GM21737 (cell line): ENCODE data around the gene NUP214.
"Not testable (repeated sequence)": the region's sequence is repeated elsewhere in the genome, so short reads cannot be mapped to it uniquely, and the experiment has no call there.

Experiments used
- ATAC-seq: cut with Tn5 transposase; IDR thresholded peaks from one replicate; pipeline ENCODE4 v1.9.1; 2021; ENCODE audit warnings: mild to moderate bottlenecking, moderate library complexity; ENCODE audit not compliant: unreplicated experiment

The NUP214 gene

DNA sequence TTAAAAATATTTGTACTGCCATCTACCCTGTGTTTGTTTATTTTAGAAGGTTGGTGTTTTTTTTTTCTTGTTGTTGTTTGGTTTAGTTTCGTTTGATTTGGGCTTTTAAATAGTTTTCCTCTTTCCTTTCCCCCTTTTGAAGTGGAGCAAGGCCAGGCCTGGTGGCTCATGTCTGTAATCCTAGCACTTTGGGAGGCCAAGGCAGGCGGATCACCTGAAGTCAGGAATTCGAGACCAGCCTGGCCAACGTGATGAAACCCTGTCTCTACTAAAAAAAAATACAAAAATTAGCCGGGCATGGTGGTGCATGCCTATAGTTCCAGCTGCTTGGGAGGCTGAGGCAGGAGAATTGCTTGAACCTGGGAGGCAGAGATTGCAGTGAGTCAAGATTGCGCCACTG is 65.6 kb downstream of the NUP214 start:
- not testable (repeated sequence) for ATAC-seq

DNA sequence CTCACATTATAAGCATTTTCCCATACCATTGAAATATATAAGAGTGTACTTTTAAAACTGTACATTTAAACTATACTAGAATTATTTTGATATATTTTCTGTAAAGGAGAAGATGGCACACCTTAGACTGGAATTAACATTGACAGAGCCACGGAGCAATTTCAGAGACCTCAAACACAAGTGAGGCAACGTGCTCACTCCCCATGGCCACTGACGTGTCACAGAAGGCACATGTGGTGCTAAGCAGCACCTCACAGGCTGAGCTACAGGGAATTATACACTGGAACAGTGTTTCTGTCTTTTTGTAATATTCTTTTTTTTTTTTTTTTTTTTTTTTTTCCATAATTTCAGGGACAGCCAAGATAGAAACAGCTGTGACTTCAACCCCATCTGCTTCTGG is 66.5 kb downstream of the NUP214 start:
- no peak for ATAC-seq

DNA sequence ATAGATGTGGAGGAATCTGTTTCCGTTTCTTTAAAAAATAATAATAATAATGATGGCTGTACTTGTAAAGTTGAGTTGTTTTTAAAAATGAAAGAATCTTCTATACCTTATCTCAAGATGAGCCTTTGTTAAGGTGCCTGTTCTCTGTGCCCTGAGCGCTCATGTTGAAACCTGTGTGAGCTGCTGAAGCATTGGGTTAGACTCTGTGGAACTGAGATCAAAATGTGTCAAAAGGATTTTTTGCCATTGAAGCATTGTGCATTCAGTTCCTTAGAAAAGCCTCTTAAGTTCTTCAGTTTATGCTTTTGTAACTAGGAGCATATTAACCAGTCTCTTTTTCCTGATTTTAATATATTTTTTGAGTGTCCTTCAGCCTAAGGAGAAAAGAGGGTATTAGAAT is 67.7 kb downstream of the NUP214 start:
- no peak for ATAC-seq

DNA sequence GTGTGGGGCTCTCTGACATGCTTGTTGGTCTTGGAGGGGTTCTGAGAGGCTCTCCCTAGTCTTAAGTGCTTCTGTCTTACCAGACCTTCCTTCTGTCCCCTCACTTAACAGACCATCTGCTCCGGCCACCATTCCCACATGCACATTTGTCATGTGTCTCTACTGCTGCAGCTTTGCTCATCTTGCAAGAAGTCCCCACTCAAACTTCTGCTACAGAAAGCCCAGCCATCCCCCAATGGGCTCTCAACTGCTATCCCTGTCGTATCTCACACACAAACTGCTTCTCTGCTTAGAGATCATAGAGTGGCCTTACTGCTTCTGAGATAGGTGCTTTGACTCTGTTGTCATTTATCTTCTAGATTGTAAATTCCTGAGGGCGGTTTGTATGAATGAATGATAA is 69.4 kb downstream of the NUP214 start:
- no peak for ATAC-seq

DNA sequence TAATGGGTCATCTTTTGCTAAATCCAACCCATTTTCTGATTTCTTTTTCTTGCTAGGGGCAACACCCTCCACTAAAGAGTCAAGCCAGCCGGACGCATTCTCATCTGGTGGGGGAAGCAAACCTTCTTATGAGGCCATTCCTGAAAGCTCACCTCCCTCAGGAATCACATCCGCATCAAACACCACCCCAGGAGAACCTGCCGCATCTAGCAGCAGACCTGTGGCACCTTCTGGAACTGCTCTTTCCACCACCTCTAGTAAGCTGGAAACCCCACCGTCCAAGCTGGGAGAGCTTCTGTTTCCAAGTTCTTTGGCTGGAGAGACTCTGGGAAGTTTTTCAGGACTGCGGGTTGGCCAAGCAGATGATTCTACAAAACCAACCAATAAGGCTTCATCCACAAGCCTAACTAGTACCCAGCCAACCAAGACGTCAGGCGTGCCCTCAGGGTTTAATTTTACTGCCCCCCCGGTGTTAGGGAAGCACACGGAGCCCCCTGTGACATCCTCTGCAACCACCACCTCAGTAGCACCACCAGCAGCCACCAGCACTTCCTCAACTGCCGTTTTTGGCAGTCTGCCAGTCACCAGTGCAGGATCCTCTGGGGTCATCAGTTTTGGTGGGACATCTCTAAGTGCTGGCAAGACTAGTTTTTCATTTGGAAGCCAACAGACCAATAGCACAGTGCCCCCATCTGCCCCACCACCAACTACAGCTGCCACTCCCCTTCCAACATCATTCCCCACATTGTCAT is 72.0 kb downstream of the NUP214 start:
- no peak for ATAC-seq

DNA sequence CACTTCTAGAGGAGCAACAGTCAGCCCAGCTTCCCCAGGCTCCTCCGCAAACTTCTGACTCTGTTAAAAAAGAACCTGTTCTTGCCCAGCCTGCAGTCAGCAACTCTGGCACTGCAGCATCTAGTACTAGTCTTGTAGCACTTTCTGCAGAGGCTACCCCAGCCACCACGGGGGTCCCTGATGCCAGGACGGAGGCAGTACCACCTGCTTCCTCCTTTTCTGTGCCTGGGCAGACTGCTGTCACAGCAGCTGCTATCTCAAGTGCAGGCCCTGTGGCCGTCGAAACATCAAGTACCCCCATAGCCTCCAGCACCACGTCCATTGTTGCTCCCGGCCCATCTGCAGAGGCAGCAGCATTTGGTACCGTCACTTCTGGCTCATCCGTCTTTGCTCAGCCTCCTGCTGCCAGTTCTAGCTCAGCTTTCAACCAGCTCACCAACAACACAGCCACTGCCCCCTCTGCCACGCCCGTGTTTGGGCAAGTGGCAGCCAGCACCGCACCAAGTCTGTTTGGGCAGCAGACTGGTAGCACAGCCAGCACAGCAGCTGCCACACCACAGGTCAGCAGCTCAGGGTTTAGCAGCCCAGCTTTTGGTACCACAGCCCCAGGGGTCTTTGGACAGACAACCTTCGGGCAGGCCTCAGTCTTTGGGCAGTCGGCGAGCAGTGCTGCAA is 72.8 kb downstream of the NUP214 start:
- no peak for ATAC-seq

DNA sequence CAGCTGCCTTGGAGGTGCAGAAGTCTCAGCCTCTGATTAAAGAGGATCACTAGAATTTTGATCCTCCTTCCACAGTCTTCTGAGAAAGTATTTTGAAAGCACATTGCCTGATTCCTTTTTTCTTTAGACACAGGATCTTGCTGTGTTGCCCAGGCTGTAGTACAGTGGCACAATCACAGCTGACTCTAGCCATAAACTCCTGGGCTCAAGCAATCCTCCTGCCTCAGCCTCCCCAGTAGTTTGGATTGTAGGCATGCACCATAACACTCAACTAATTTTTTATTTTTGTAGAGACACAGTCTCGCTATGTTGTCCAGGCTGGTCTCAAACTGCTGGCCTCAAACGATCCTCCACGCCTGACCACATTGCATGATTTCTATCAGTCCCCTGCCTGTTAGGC is 76.5 kb downstream of the NUP214 start:
- no peak for ATAC-seq

DNA sequence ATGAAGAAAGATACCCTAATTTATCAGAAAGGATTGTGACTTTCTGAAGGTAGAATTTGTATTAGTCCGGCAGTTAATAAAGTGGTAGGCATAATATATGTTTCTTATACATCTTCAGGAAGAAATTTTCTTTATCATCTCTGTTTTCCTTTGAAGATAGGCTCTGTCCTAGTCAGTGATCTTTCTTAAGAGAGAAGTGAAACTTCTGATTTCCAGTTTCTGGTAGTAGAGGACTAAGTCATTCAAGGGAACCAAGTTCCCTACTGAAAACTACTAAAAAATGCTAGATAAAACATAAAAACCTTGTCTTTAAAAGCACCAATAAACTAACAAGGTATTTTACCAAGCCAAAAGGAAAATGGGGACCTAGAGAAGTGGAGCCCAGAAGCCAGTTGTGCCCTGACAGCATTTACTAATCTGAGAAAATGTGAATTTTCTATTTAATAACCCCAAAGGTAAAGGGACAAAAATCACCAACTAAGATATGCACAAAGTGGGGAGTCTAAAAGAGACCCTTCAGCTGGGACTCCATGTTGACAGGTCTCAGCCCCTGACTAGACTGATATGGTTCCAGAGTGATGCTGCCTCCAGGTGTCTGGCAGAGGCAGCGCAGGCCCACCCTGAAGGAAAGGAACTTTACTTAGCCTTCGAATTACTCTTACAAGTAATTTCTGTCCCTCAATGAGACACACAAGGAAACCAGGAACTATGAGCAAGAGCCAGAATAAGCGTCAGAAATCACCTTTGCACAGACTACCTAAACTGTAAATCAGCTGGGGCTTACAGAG is 78.2 kb downstream of the NUP214 start:
- no peak for ATAC-seq

DNA sequence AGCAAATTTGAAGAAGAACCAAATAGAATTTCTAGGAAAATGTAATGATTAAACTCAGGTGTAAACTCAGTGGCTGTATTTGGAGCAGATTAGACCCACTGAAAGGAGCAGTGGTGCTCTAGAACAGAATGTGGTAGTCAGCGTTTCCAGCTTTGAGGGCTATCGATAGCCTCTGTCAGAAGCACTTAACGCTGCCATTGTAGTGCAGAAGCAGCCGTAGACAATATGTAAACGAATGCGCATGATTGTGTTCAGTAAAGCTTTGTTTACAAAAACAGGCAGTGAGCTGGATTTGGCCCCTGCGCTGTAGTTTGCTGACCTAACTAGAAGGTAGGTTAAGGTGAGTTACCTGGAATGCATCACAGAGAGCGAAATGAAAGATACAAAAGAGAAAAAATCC is 78.9 kb downstream of the NUP214 start:
- ATAC-seq = no peak

DNA sequence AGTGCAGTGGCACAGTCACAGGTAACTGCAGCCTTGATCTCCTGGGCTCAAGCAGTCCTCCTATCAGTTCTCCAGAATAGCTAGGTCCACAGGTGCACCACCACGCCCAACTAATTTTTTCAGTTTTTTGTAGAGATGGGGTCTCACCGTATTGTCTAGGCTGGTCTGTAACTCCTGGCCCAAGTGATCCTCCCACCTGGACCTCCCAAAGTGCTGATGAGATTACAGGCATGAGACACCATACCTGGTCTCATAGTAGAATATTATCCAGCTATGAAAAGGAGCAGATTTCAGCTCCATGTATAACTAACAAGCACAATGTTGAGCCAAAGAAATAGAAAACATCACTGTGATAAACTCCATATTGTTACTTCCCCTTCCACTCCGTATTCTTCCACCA is 81.1 kb downstream of the NUP214 start:
- ATAC-seq = no peak

DNA sequence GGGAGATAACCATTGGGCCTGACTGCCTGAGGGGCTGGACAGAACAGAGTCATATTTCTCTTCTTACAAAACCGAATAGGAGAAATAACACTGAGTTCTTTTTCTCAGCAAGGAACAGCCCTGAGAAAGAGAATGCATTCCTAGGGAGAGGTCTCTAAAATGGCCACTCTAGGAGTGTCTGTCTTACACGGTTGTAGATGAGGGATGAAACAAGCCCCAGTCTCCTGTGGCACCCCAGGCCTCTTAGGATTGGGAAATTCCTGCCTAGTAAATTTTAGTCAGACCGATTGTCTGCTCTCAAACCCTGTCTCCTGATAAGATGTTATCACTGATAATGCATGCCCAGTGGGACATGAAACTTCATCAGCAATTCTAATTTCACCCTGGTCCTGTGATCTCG is 86.5 kb downstream of the NUP214 start:
- not testable (repeated sequence) for ATAC-seq

DNA sequence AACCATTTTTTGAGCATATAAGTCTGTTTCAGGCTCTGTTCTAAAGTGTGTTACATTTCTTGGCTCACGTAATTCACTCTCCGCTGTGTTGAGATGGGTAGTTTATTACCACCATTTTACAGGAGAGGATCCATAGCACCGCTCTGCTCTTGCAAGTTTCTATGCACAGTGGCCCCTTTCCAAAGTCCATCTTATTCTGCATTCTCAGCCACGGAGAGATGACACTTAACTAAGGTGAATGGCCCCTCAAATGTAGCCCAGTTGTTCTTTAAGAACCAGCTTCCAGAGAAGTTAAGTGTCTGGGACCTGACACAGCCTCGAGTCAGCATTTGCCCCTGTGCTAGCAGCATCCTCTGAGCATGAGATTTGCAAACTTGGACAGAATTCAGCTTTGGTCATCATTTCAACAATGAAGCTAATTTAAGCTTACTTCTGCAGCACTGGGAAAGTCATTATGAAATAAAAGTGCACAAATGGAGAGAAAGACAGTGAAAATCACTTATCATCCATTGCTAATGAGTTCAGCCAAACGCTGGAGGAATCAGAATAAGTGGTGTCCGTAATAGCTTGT is 89.0 kb downstream of the NUP214 start:
- ATAC-seq = no peak

DNA sequence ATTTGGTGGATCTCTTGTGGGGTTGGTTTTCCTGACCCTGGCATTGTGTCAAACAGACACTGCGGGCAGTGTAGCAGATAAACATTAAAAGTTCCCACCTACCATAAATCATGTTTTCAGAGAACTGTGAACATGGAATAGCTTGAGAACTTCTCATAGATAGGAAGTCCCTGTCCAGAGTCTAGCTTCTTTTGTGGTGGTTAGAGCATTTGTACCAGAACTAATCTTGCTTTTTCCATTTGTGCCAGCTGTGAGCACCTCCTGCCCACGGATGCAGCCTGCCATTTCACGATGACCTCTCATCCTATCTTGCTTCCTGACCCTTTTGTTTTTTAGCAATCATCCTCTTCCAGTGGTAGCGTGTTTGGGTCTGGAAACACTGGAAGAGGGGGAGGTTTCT is 89.5 kb downstream of the NUP214 start:
- no peak for ATAC-seq

DNA sequence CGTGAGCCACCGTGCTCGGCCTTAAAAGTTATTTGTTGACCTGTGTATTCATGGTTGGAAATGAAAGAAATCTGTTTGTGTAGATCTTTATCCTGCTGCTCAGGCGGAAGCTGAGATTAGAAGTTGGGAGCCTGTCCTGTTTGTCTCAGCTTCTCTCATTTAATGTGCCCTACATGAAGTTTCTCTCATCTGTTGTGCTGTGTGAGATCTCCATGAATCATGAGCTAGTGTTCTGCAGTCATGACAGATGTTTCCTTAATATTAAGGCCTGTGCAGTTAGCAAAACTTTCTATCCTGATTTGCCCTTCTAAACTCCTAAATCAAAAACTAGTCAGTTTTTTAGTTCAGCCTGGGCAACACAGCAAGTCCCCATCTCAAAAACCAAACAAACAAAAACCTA is 91.4 kb downstream of the NUP214 start:
- no peak for ATAC-seq

DNA sequence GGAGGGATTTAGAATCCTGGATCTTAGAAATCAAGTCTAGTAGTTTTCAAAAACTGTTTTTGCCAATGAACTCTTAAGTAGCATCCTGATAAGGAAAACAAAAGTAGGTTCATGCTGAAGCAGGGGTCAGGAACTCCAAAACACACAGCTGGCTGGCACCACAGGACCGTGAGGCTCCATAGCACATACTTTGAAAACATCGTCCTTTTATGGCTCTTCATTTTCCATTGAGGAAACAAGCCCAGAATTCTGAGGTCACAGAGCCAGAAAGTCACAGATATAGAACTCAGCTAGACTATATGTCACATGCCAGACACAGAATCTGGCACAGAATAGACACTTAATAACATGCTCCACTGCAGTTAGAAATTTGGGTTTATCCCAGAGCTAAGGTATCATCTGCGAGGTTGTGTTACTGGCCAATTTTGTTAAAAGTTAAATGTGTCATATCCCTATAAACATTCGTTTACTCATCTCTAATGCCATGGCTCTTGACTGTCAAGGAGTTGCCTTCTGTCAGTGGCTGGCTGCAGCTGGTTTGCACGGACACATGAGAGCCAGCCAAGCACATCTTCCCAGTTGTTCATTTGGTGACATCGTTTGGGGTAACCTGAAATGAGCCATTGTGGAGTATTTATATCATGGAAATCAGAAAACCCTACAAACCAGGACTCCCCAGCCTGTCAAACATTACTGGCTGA is 92.1 kb downstream of the NUP214 start:
- ATAC-seq = no peak

DNA sequence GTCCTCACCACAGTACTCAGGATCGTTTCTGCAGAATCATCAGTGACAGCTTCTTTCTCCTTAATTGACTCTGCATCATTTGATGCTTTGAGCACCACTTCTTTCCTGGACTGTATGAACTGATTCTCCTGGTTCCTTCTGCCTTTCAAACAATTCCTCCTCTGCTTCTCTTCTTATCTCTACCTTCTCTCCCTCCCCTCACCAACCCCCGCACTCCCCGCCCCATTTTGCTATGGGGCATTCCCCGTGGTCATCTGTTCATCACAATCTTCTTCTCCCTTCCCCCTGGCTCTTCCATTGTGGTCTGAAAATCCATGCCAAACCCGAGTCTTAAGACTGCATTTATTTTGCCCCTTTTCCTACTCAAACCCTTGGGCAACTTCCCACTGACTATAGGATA is 93.0 kb downstream of the NUP214 start:
- no peak for ATAC-seq

DNA sequence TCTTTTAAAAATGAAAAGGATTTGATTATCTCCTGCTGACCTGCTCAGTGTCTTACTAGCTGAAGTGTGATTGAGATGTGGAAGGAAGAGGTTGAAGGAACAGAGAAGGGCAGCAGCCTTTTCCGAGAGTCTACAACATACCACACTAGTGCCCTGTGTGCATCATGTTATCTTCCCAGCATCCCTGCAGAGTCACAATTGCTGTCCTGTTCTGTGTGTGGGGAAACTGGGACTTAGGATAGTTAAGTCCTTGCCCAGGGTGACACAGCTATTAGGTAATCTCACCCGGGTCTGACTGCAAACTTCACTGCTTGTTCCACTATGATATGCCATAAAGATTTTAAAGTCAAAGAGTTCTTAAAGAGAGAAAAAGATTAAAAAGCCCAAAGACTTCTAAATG is 95.1 kb downstream of the NUP214 start:
- no peak for ATAC-seq

DNA sequence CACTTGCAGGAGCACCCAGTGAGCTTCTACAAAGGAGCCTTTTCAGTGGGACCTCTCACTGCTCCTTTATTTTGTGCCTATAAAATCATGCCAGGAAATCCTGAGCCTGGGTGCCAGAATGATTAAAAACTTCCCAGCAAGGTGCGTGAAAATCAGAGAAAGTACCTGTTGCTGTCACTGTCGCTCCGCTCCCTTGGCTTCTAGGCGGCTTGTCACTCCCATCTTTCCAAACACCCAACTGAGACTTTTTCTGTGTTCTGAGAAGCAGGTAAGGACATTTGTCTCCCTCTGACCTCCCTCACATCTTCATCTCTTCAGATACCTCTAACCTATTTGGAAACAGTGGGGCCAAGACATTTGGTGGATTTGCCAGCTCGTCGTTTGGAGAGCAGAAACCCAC is 97.1 kb downstream of the NUP214 start:
- no peak for ATAC-seq

DNA sequence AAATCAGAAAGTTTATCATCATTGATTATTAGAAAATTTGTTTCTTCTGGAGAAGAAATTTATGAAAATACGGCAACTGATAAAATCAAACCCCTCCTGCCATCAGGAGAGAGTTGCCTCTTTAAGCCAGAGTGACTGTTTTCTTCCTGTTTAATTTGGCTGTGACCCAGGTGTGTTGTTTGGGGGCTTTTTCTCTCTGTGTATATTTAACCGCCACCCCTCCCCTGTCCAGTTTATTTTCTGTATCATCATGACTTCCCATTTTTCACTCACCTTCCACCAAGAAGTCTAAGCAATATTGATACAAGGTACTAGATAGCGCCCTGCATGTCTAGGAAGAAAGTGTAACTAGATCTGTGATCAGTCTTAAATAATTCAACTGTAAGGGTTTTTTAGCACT is 100.8 kb downstream of the NUP214 start:
- no peak for ATAC-seq

DNA sequence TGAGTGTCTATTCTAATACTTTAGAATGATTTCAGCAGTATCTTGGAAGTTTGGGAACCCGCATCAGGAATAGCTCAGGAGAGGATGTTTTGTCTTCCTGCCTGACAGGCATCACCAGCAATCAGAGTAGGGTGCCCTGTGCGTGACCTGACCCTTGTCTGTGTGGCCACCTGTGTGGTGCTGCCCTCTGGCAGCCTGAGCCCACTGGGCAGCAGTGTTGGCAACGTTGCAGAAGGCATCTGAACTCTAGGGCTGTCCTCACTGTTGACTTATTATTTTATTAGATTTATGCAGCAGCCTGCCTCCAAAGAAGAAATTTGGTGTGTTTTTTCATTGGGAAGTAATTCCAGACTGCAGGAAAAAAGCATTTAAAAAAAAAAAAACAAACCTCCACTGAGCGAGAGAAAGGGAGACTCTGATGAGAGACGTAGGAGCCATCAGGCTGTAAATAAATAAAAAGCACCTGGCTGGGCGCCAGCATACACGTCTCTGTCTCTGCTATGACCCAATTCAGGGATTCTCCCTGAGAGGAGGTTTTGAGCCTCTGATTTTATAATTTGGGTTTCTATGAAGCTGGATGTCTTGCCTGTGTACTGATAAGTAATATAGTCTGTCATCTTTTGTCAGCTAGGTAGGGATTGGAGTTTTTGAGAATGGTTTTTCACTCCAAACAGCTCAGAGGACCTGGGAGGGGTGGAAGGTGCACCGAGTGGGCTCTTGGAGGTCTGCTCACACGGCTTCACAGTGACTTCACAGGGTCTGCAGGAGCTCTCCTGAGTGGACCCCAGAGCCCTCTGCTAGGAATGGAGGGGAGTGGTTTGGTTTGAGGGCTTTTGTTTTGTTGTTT is 101.9 kb downstream of the NUP214 start:
- no peak for ATAC-seq
